Neural crest cell (in vitro differentiated cells): Measurements from ENCODE around the gene TMEM252. TPM values are rescaled to one million over a fixed set of nuclear protein-coding genes. Genes with fewer than 3 reads are reported as not detected.

Experiments
- DNase-seq: peaks from one replicate; pipeline ENCODE4 v3.0.0; 2021; ENCODE audit warnings: low read depth, mixed read lengths, low spot score
- H3K27ac Mint-ChIP-seq: one replicate; pipeline ENCODE4 v1.8.0; 2021; ENCODE audit warnings: mild to moderate bottlenecking, mixed read lengths; ENCODE audit not compliant: unreplicated experiment
- H3K27me3 Mint-ChIP-seq: 2 replicates; pipeline ENCODE4 v1.8.0; 2021; ENCODE audit warnings: low read depth, mild to moderate bottlenecking, mixed read lengths
- H3K36me3 Mint-ChIP-seq: 2 replicates; pipeline ENCODE4 v1.8.0; 2021; ENCODE audit warnings: low read depth, mild to moderate bottlenecking, mixed read lengths
- H3K4me1 Mint-ChIP-seq: 2 replicates; pipeline ENCODE4 v1.8.0; 2021; ENCODE audit warnings: mixed read lengths
- H3K4me3 Mint-ChIP-seq: one replicate; pipeline ENCODE4 v1.8.0; 2021; ENCODE audit warnings: mild to moderate bottlenecking, mixed read lengths
- H3K9me3 Mint-ChIP-seq: 2 replicates; pipeline ENCODE4 v1.8.0; 2021; ENCODE audit warnings: mixed read lengths
- total RNA-seq: library from RNA; stranded (reverse); gene quantifications from 2 replicates; pipeline ENCODE4 v1.2.1, GENCODE V29; 2021
- TF ChIP-seq, protein P1 (sequence below): fragments of 200-600 bp; sonication (generic); conservative IDR thresholded peaks from 2 replicates; pipeline ENCODE4 v1.5.0; 2021; ENCODE audit warnings: antibody characterized with exemption, mild to moderate bottlenecking

The TMEM252 gene
- total RNA-seq, 1 donor from 2014 or later: not detected

DNA sequence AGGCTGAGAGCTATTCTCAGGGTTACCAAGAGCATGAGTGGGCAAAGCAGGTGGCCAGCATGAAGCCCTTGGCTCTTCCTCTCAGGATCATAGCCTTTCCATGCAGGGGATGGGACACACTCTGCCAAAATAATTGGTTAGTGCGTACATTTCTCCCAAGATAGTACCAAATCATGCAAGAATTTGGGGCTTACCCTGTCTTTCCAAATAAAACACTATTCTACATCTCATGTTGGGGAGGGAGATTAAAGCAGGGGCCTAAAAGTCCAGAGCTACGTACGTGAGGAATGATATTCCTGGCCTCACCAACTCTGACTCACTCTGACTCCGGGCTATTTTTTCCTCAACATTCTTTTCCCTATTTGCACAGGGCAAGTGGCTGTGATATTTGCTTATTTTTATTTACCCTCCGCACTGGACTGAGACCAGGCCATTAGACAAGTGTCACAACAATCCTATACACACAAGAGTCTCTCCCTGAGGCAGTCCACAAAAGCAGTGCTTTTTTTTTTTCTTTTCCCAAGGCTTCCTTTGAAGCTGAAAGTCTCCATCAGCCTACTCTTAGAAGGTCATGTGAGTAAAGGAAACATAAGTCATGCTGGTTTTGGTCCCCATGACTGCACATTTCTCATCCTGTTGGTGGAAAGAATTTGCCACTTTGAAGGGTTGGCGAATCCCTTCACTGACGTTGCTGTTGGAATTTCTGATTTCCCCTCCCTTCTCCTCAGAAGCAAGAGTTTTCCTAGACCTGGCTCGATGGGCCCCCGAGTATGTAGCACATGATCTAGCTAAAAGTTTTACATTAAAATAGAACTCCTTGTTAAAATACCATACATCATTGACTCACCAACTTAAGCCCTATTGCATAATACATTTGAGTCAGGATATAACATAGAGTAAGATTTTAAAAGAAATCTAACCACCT lies 40.0 kb downstream of the TMEM252 start:
- no peak overlapping the region for H3K4me3 Mint-ChIP-seq
- peaks cover 84% of the 10 kb centered on the region for H3K27me3 Mint-ChIP-seq
- H3K4me1 Mint-ChIP-seq: peaks cover 4% of the 10 kb centered on the region
- no peak for DNase-seq
- H3K9me3 Mint-ChIP-seq: no peaks in the 10 kb centered on the region
- TF ChIP-seq, protein P1, sequence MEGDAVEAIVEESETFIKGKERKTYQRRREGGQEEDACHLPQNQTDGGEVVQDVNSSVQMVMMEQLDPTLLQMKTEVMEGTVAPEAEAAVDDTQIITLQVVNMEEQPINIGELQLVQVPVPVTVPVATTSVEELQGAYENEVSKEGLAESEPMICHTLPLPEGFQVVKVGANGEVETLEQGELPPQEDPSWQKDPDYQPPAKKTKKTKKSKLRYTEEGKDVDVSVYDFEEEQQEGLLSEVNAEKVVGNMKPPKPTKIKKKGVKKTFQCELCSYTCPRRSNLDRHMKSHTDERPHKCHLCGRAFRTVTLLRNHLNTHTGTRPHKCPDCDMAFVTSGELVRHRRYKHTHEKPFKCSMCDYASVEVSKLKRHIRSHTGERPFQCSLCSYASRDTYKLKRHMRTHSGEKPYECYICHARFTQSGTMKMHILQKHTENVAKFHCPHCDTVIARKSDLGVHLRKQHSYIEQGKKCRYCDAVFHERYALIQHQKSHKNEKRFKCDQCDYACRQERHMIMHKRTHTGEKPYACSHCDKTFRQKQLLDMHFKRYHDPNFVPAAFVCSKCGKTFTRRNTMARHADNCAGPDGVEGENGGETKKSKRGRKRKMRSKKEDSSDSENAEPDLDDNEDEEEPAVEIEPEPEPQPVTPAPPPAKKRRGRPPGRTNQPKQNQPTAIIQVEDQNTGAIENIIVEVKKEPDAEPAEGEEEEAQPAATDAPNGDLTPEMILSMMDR: no peak
- no peak overlapping the region for H3K27ac Mint-ChIP-seq
- no peaks in the 10 kb centered on the region for H3K36me3 Mint-ChIP-seq

DNA sequence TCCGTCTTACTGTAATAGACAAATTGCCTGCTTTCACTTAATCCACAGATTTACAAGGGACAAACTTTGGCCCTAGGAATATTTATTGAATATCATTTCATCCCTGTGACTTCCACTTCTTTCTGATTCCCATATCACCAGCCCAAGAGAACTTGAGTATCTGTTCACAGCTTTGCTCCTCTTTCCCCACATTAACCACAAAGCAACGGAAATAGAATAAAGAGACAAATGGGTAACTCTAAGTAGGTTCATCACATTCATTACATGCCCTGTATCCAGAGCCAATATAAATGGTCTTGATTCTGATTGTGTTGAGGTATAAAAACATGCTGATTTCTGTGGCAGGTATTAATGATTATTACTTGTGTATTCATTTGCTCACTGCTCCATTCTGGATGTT lies 41.9 kb downstream of the TMEM252 start:
- no peaks in the 10 kb centered on the region for H3K9me3 Mint-ChIP-seq
- no peak overlapping the region for H3K27ac Mint-ChIP-seq
- DNase-seq: no peak
- peaks cover 4% of the 10 kb centered on the region for H3K4me1 Mint-ChIP-seq
- H3K27me3 Mint-ChIP-seq: peaks cover 93% of the 10 kb centered on the region
- TF ChIP-seq, protein P1: no peak
- H3K36me3 Mint-ChIP-seq: no peaks in the 10 kb centered on the region
- H3K4me3 Mint-ChIP-seq: no peak overlapping the region

DNA sequence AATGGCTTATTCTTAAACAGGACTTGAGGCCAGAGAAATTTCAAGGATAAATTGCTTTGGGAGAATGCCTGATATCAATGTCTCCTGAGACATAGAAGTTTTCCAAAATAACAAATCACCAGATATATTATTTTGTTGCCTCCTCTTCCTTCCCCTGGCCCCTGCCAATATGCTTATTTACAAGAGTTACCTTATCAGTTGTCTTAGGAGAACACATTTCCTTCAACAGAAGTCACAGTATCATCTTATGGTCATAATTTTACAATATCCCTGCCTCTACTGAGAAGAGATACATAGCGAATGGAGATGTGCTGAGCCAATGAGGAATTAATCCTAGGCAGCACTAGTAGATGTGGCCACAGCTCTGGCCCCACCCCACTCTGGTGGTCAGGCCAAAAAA lies 43.1 kb downstream of the TMEM252 start:
- TF ChIP-seq, protein P1: no peak
- peaks cover 4% of the 10 kb centered on the region for H3K4me1 Mint-ChIP-seq
- no peaks in the 10 kb centered on the region for H3K36me3 Mint-ChIP-seq
- DNase-seq: no peak
- no peak overlapping the region for H3K27ac Mint-ChIP-seq
- peaks cover 91% of the 10 kb centered on the region for H3K27me3 Mint-ChIP-seq
- no peak overlapping the region for H3K4me3 Mint-ChIP-seq
- H3K9me3 Mint-ChIP-seq: no peaks in the 10 kb centered on the region

DNA sequence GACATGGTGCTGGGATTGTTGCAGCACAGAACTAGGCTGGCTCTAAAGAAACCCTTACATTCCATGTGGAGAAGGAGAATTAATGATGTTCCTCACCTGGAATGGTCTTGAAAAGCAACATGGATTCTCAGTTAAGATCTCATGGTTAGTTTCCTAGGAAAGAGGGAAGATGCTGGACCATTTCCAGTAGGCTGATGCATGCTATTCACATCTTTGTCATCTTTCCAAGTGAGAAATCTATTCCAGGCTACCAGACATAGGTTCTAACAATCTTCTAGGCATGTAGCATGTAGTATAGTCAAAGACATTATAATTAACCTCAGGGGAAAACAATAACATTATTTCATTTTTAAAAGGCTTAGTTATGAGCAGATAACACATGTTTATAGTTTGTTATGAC lies 44.3 kb downstream of the TMEM252 start:
- peaks cover 4% of the 10 kb centered on the region for H3K4me1 Mint-ChIP-seq
- no peak overlapping the region for H3K27ac Mint-ChIP-seq
- H3K4me3 Mint-ChIP-seq: no peak overlapping the region
- DNase-seq: no peak
- no peaks in the 10 kb centered on the region for H3K36me3 Mint-ChIP-seq
- H3K9me3 Mint-ChIP-seq: no peaks in the 10 kb centered on the region
- peaks cover 96% of the 10 kb centered on the region for H3K27me3 Mint-ChIP-seq
- TF ChIP-seq, protein P1: no peak

DNA sequence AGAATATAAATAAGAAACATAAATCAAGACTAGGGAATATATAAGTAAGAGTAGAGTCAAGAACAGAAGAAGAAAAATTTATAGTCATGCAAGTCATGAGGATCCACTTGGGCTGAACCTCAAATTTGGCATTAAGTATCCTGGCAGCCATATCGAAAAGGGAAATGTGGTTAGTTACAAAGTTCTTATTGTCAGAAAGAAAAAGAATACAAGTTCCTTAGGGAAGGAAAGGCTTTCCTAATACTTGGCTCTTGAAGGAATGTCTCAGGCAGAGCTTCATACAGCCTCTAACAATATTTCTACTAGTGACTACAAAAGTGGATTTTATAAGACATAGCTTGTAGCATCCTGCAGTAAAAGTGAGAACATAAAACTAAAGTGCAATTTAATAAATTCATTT lies 45.4 kb downstream of the TMEM252 start:
- DNase-seq: no peak
- no peak overlapping the region for H3K4me3 Mint-ChIP-seq
- H3K4me1 Mint-ChIP-seq: no peaks in the 10 kb centered on the region
- peaks cover 97% of the 10 kb centered on the region for H3K27me3 Mint-ChIP-seq
- no peak overlapping the region for H3K27ac Mint-ChIP-seq
- TF ChIP-seq, protein P1: no peak
- no peaks in the 10 kb centered on the region for H3K9me3 Mint-ChIP-seq
- no peaks in the 10 kb centered on the region for H3K36me3 Mint-ChIP-seq
